Stimulated activated CD4-positive, alpha-beta T cell treated with anti-CD3 and anti-CD28 coated beads, Interleukin-4, amount 100 ng/mL, for 24 hours (primary cell): ENCODE measurements around the gene CYP2U1.

Source experiments
- DNase-seq: peaks from one replicate; pipeline ENCODE4 v3.0.0-alpha.2; 2020

The CYP2U1 gene

GRCh38 chr4:107988763-107989035 lies 57.4 kb downstream of the CYP2U1 start:
- DNase-seq = no peak

GRCh38 chr4:107989162-107989536 lies 57.8 kb downstream of the CYP2U1 start:
- DNase-seq = no peak

GRCh38 chr4:107989537-107990386 lies 58.4 kb downstream of the CYP2U1 start, which contains the start of gene HADH:
Gene HADH, plus strand, starts transcription at chr4:107989889. Its CDS starts 44 bp downstream, at chr4:107989933.
- peak; percentile 93 for DNase-seq

GRCh38 chr4:107991945-107992630 lies 60.7 kb downstream of the CYP2U1 start:
- DNase-seq = no peak

- DNase-seq = no peak
Observed at GRCh38 chr4:107993969-107994368, 62.6 kb downstream of the CYP2U1 start.

GRCh38 chr4:107994894-107995293 lies 63.5 kb downstream of the CYP2U1 start:
- DNase-seq = no peak

- DNase-seq = no peak
Observed at GRCh38 chr4:107996949-107997788, 65.8 kb downstream of the CYP2U1 start.

GRCh38 chr4:107997794-107998193 lies 66.4 kb downstream of the CYP2U1 start:
- DNase-seq = no peak

GRCh38 chr4:107999932-108000539 lies 68.7 kb downstream of the CYP2U1 start:
- DNase-seq = no peak

GRCh38 chr4:108001540-108002135 lies 70.3 kb downstream of the CYP2U1 start:
- DNase-seq = no peak
